Gastrocnemius medialis (tissue), 4 donors: ENCODE measurements around the gene TNRC18.

Source experiments
- CTCF ChIP-seq, 5 experiments: fragments of 450-650 bp in 3 of 5; fragments of 200-600 bp in 2 of 5; sonication (generic) in 2 of 5; IDR thresholded peaks in 4 of 5; conservative IDR thresholded peaks in 1 of 5; 1 replicate in 4 of 5; 2 replicates in 1 of 5; pipeline ENCODE4 v1.5.1; 2016 to 2019; ENCODE audit warnings: antibody characterized with exemption in 5 of 5, mild to moderate bottlenecking in 3 of 5, moderate library complexity in 3 of 5
- POLR2A ChIP-seq, 2 donors: fragments of 450-650 bp; IDR thresholded peaks; one replicate each; pipeline ENCODE4 v1.6.1; 2017; ENCODE audit warnings: antibody characterized with exemption in 2 of 2, mild to moderate bottlenecking in 2 of 2, moderate library complexity in 2 of 2

- TF ChIP-seq CTCF (IDR thresholded peaks at IDR 0.05 in 4 of 5, conservative IDR thresholded peaks at IDR 0.05 in 1 of 5) (no peak), POLR2A (IDR thresholded peaks at IDR 0.05) (no peak)
Observed at GRCh38 chr7:5354460-5355232, 69.0 kb downstream of the TNRC18 start.
